Measurements from ENCODE around the gene MTG2. TPM values are rescaled to one million over a fixed set of nuclear protein-coding genes. Genes with fewer than 3 reads are reported as not detected.

Gene MTG2
- polyA plus RNA-seq, 1 donor (not counting 4 experiments of a cell fraction or from before 2014, with no cell fraction given), result 24.7 TPM

GRCh38 chr20:62224113-62224855 is 41.5 kb downstream of the MTG2 start:
- no peak for DNase-seq (ENCODE audit: low read depth, low spot score)
- Histone ChIP-seq H3K9ac (ENCODE audit: control insufficient read depth, extremely low read depth, insufficient read depth, low read length) (no peak overlapping the region), H3K27me3 (ENCODE audit: control insufficient read depth, extremely low read depth, insufficient read depth, low read length) (peaks cover 89% of the 10 kb centered on the region), H3K79me2 (ENCODE audit: control insufficient read depth, insufficient read depth, low read length) (no peaks in the 10 kb centered on the region), H3K9me3 (ENCODE audit: control insufficient read depth, low read depth, low read length) (no peaks in the 10 kb centered on the region), H3K9me1 (ENCODE audit: control insufficient read depth, extremely low read depth, insufficient read depth, low read length) (no peaks in the 10 kb centered on the region), H3K4me2 (ENCODE audit: control insufficient read depth, extremely low read depth, insufficient read depth, low read depth, low read length) (no peak overlapping the region), H3K36me3 (ENCODE audit: control insufficient read depth in 2 of 2, extremely low read depth in 1 of 2, insufficient read depth in 2 of 2, low read length in 2 of 2) (no peaks in the 10 kb centered on the region), H2AFZ (ENCODE audit: control insufficient read depth, low read length) (no peak overlapping the region), H3K4me1 (ENCODE audit: control insufficient read depth, extremely low read depth, insufficient read depth, low read length) (no peaks in the 10 kb centered on the region), H4K20me1 (ENCODE audit: control insufficient read depth, extremely low read depth, insufficient read depth, low read length) (peaks cover 5% of the 10 kb centered on the region), H3K4me3 (ENCODE audit: control insufficient read depth in 2 of 3, extremely low read depth in 1 of 3, insufficient read depth in 2 of 3, low read depth in 1 of 3, low read length in 3 of 3) (no peak overlapping the region), H3K27ac (ENCODE audit: control insufficient read depth, insufficient read depth, low read length) (no peak overlapping the region)
- no peak for FAIRE-seq
- dilution Hi-C loops (cut with MboI; ENCODE audit: extremely low pct_ligation_motif_present, low sequenced_read_pairs), result no loop called here
- no peak for TF ChIP-seq EZH2 (IDR thresholded peaks at IDR 0.05; ENCODE audit: low read length)
- TF ChIP-seq CTCF (optimal IDR thresholded peaks at IDR 0.05 in 1 of 3, IDR thresholded peaks at IDR 0.05 in 1 of 3, conservative IDR thresholded peaks at IDR 0.05 in 1 of 3; ENCODE audit: extremely low read depth in 1 of 3, insufficient read depth in 2 of 3, low read length in 3 of 3), result no peak

GRCh38 chr20:62225026-62225425 is 42.2 kb downstream of the MTG2 start:
- TF ChIP-seq EZH2 (IDR thresholded peaks at IDR 0.05; ENCODE audit: low read length) (no peak), CTCF (optimal IDR thresholded peaks at IDR 0.05 in 1 of 3, IDR thresholded peaks at IDR 0.05 in 1 of 3, conservative IDR thresholded peaks at IDR 0.05 in 1 of 3; ENCODE audit: extremely low read depth in 1 of 3, insufficient read depth in 2 of 3, low read length in 3 of 3) (no peak)
- Histone ChIP-seq H3K4me2 (ENCODE audit: control insufficient read depth, extremely low read depth, insufficient read depth, low read depth, low read length) (no peak overlapping the region), H3K4me3 (ENCODE audit: control insufficient read depth in 2 of 3, extremely low read depth in 1 of 3, insufficient read depth in 2 of 3, low read depth in 1 of 3, low read length in 3 of 3) (no peak overlapping the region), H3K9ac (ENCODE audit: control insufficient read depth, extremely low read depth, insufficient read depth, low read length) (no peak overlapping the region), H3K27me3 (ENCODE audit: control insufficient read depth, extremely low read depth, insufficient read depth, low read length) (peaks cover 85% of the 10 kb centered on the region), H3K36me3 (ENCODE audit: control insufficient read depth in 2 of 2, extremely low read depth in 1 of 2, insufficient read depth in 2 of 2, low read length in 2 of 2) (no peaks in the 10 kb centered on the region), H4K20me1 (ENCODE audit: control insufficient read depth, extremely low read depth, insufficient read depth, low read length) (peaks cover 5% of the 10 kb centered on the region), H3K9me3 (ENCODE audit: control insufficient read depth, low read depth, low read length) (no peaks in the 10 kb centered on the region), H3K4me1 (ENCODE audit: control insufficient read depth, extremely low read depth, insufficient read depth, low read length) (no peaks in the 10 kb centered on the region), H2AFZ (ENCODE audit: control insufficient read depth, low read length) (no peak overlapping the region), H3K9me1 (ENCODE audit: control insufficient read depth, extremely low read depth, insufficient read depth, low read length) (no peaks in the 10 kb centered on the region), H3K79me2 (ENCODE audit: control insufficient read depth, insufficient read depth, low read length) (no peaks in the 10 kb centered on the region), H3K27ac (ENCODE audit: control insufficient read depth, insufficient read depth, low read length) (no peak overlapping the region)
- FAIRE-seq, result no peak
- dilution Hi-C loops (cut with MboI; ENCODE audit: extremely low pct_ligation_motif_present, low sequenced_read_pairs), result no loop called here
- no peak for DNase-seq (ENCODE audit: low read depth, low spot score)

Data from keratinocyte (primary cell).